Measurements from ENCODE around the gene ANO6.
"Not testable (repeated sequence)": the region's sequence is repeated elsewhere in the genome, so short reads cannot be mapped to it uniquely, and the experiment has no call there.

Gene ANO6

GRCh38 chr12:45235087-45236025, 19.5 kb downstream of the ANO6 start:
- Histone ChIP-seq H3K27me3 (replicated peaks in 2 of 5; ENCODE audit: control insufficient read depth in 4 of 5, insufficient read depth in 5 of 5, low read length in 4 of 5) (no peaks in the 10 kb centered on the region), H3K4me1 (ENCODE audit: control extremely low read depth in 1 of 4, control insufficient read depth in 4 of 4, insufficient read depth in 4 of 4, low read length in 3 of 4) (peaks cover 0 to 20% (median 14%) of the 10 kb centered on the region in 4 experiments), H3K36me3 (ENCODE audit: control insufficient read depth in 4 of 4, insufficient read depth in 4 of 4, low read length in 3 of 4) (peaks cover 0 to 4% (median under 1%) of the 10 kb centered on the region in 4 experiments), H3K4me3 (ENCODE audit: control insufficient read depth in 1 of 7, extremely low read depth in 1 of 7, insufficient read depth in 4 of 7, low read depth in 2 of 7, low read length in 6 of 7) (no peak overlapping the region), H3K27ac (ENCODE audit: insufficient read depth in 1 of 2, low read depth in 1 of 2, low read length in 2 of 2, poor library complexity in 1 of 2, severe bottlenecking in 2 of 2) (peak overlapping the region in 1 of 2 experiments; percentile 35), H3K9me3 (ENCODE audit: control extremely low read depth in 1 of 5, control insufficient read depth in 4 of 5, insufficient read depth in 2 of 5, low read depth in 1 of 5, low read length in 4 of 5) (no peaks in the 10 kb centered on the region)
- ChIA-PET CTCF (no interaction called here), POLR2A (no interaction called here)
- WGBS (ENCODE audit: insufficient coverage), result 100% methylated on average over 4 of the region's 4 CpGs
- no peak for DNase-seq

- H3K27ac ChIP-seq (ENCODE audit: insufficient read depth in 1 of 2, low read depth in 1 of 2, low read length in 2 of 2, poor library complexity in 1 of 2, severe bottlenecking in 2 of 2); H3K4me3 ChIP-seq (ENCODE audit: control insufficient read depth in 1 of 7, extremely low read depth in 1 of 7, insufficient read depth in 4 of 7, low read depth in 2 of 7, low read length in 6 of 7); H3K9me3 ChIP-seq (ENCODE audit: control extremely low read depth in 1 of 5, control insufficient read depth in 4 of 5, insufficient read depth in 2 of 5, low read depth in 1 of 5, low read length in 4 of 5); DNase-seq; H3K36me3 ChIP-seq (ENCODE audit: control insufficient read depth in 4 of 4, insufficient read depth in 4 of 4, low read length in 3 of 4); CTCF ChIA-PET; POLR2A ChIA-PET; H3K27me3 ChIP-seq (replicated peaks in 2 of 5; ENCODE audit: control insufficient read depth in 4 of 5, insufficient read depth in 5 of 5, low read length in 4 of 5): not testable (repeated sequence)
- WGBS (ENCODE audit: insufficient coverage), result no CpG with 5 or more reads among the region's 2 CpGs
- H3K4me1 ChIP-seq (ENCODE audit: control extremely low read depth in 1 of 4, control insufficient read depth in 4 of 4, insufficient read depth in 4 of 4, low read length in 3 of 4), result peaks cover 0 to 20% (median 13%) of the 10 kb centered on the region in 4 experiments
Observed at GRCh38 chr12:45236383-45236782, 20.5 kb downstream of the ANO6 start.

GRCh38 chr12:45242180-45242579, 26.3 kb downstream of the ANO6 start:
- Histone ChIP-seq H3K9me3 (ENCODE audit: control extremely low read depth in 1 of 5, control insufficient read depth in 4 of 5, insufficient read depth in 2 of 5, low read depth in 1 of 5, low read length in 4 of 5) (peaks cover 0 to 7% (median 0%) of the 10 kb centered on the region in 5 experiments), H3K27me3 (replicated peaks in 2 of 5; ENCODE audit: control insufficient read depth in 4 of 5, insufficient read depth in 5 of 5, low read length in 4 of 5) (no peaks in the 10 kb centered on the region), H3K36me3 (ENCODE audit: control insufficient read depth in 4 of 4, insufficient read depth in 4 of 4, low read length in 3 of 4) (peaks cover 0 to 3% (median 0%) of the 10 kb centered on the region in 4 experiments), H3K4me1 (ENCODE audit: control extremely low read depth in 1 of 4, control insufficient read depth in 4 of 4, insufficient read depth in 4 of 4, low read length in 3 of 4) (no peaks in the 10 kb centered on the region), H3K4me3 (ENCODE audit: control insufficient read depth in 1 of 7, extremely low read depth in 1 of 7, insufficient read depth in 4 of 7, low read depth in 2 of 7, low read length in 6 of 7) (no peak overlapping the region), H3K27ac (ENCODE audit: insufficient read depth in 1 of 2, low read depth in 1 of 2, low read length in 2 of 2, poor library complexity in 1 of 2, severe bottlenecking in 2 of 2) (no peak overlapping the region)
- WGBS (ENCODE audit: insufficient coverage), result 93% methylated on average over 8 of the region's 11 CpGs
- DNase-seq, result no peak
- ChIA-PET CTCF (interaction anchor here (1.1 kb wide), 1 partner anchor 59 kb away, joined by 3 read pairs; no protein-coding TSS in a partner anchor), POLR2A (no interaction called here)

- H3K27ac ChIP-seq (ENCODE audit: insufficient read depth in 1 of 2, low read depth in 1 of 2, low read length in 2 of 2, poor library complexity in 1 of 2, severe bottlenecking in 2 of 2), result no peak overlapping the region
- ChIA-PET CTCF (no interaction called here), POLR2A (no interaction called here)
- H3K4me3 ChIP-seq (ENCODE audit: control insufficient read depth in 1 of 7, extremely low read depth in 1 of 7, insufficient read depth in 4 of 7, low read depth in 2 of 7, low read length in 6 of 7), result no peak overlapping the region
- no peak for DNase-seq
- H3K4me1 ChIP-seq (ENCODE audit: control extremely low read depth in 1 of 4, control insufficient read depth in 4 of 4, insufficient read depth in 4 of 4, low read length in 3 of 4), result no peaks in the 10 kb centered on the region
- peaks cover 0 to 7% (median 0%) of the 10 kb centered on the region in 5 experiments for H3K9me3 ChIP-seq (ENCODE audit: control extremely low read depth in 1 of 5, control insufficient read depth in 4 of 5, insufficient read depth in 2 of 5, low read depth in 1 of 5, low read length in 4 of 5)
- WGBS (ENCODE audit: insufficient coverage), result 86% methylated on average over 1 of the region's 4 CpGs
- peaks cover 0 to 3% (median 0%) of the 10 kb centered on the region in 4 experiments for H3K36me3 ChIP-seq (ENCODE audit: control insufficient read depth in 4 of 4, insufficient read depth in 4 of 4, low read length in 3 of 4)
- H3K27me3 ChIP-seq (replicated peaks in 2 of 5; ENCODE audit: control insufficient read depth in 4 of 5, insufficient read depth in 5 of 5, low read length in 4 of 5), result no peaks in the 10 kb centered on the region
Observed at GRCh38 chr12:45243963-45244362, 28.1 kb downstream of the ANO6 start.

- no peaks in the 10 kb centered on the region for H3K27me3 ChIP-seq (replicated peaks in 2 of 5; ENCODE audit: control insufficient read depth in 4 of 5, insufficient read depth in 5 of 5, low read length in 4 of 5)
- ChIA-PET POLR2A (no interaction called here), CTCF (no interaction called here)
- H3K4me1 ChIP-seq (ENCODE audit: control extremely low read depth in 1 of 4, control insufficient read depth in 4 of 4, insufficient read depth in 4 of 4, low read length in 3 of 4), result no peaks in the 10 kb centered on the region
- no peak overlapping the region for H3K4me3 ChIP-seq (ENCODE audit: control insufficient read depth in 1 of 7, extremely low read depth in 1 of 7, insufficient read depth in 4 of 7, low read depth in 2 of 7, low read length in 6 of 7)
- peaks cover 0 to 7% (median 0%) of the 10 kb centered on the region in 5 experiments for H3K9me3 ChIP-seq (ENCODE audit: control extremely low read depth in 1 of 5, control insufficient read depth in 4 of 5, insufficient read depth in 2 of 5, low read depth in 1 of 5, low read length in 4 of 5)
- H3K27ac ChIP-seq (ENCODE audit: insufficient read depth in 1 of 2, low read depth in 1 of 2, low read length in 2 of 2, poor library complexity in 1 of 2, severe bottlenecking in 2 of 2), result no peak overlapping the region
- WGBS (ENCODE audit: insufficient coverage), result 95% methylated on average over 8 of the region's 9 CpGs
- peaks cover 0 to 3% (median 0%) of the 10 kb centered on the region in 4 experiments for H3K36me3 ChIP-seq (ENCODE audit: control insufficient read depth in 4 of 4, insufficient read depth in 4 of 4, low read length in 3 of 4)
- no peak for DNase-seq
Observed at GRCh38 chr12:45244561-45245343, 28.9 kb downstream of the ANO6 start.

- ChIA-PET CTCF (interaction anchor here (0.6 kb wide), 1 partner anchor 80 kb away, joined by 3 read pairs; no protein-coding TSS in a partner anchor), POLR2A (no interaction called here)
- H3K27me3 ChIP-seq (replicated peaks in 2 of 5; ENCODE audit: control insufficient read depth in 4 of 5, insufficient read depth in 5 of 5, low read length in 4 of 5), result no peaks in the 10 kb centered on the region
- H3K27ac ChIP-seq (ENCODE audit: insufficient read depth in 1 of 2, low read depth in 1 of 2, low read length in 2 of 2, poor library complexity in 1 of 2, severe bottlenecking in 2 of 2), result no peak overlapping the region
- 100% methylated on average over 2 of the region's 3 CpGs for WGBS (ENCODE audit: insufficient coverage)
- H3K36me3 ChIP-seq (ENCODE audit: control insufficient read depth in 4 of 4, insufficient read depth in 4 of 4, low read length in 3 of 4), result peaks cover 0 to 3% (median 0%) of the 10 kb centered on the region in 4 experiments
- no peaks in the 10 kb centered on the region for H3K4me1 ChIP-seq (ENCODE audit: control extremely low read depth in 1 of 4, control insufficient read depth in 4 of 4, insufficient read depth in 4 of 4, low read length in 3 of 4)
- H3K9me3 ChIP-seq (ENCODE audit: control extremely low read depth in 1 of 5, control insufficient read depth in 4 of 5, insufficient read depth in 2 of 5, low read depth in 1 of 5, low read length in 4 of 5), result peaks cover 0 to 7% (median 0%) of the 10 kb centered on the region in 5 experiments
- no peak overlapping the region for H3K4me3 ChIP-seq (ENCODE audit: control insufficient read depth in 1 of 7, extremely low read depth in 1 of 7, insufficient read depth in 4 of 7, low read depth in 2 of 7, low read length in 6 of 7)
- DNase-seq, result no peak
Observed at GRCh38 chr12:45246236-45246635, 30.3 kb downstream of the ANO6 start.

GRCh38 chr12:45247589-45247988, 31.7 kb downstream of the ANO6 start:
- no peak for DNase-seq
- Histone ChIP-seq H3K27me3 (replicated peaks in 2 of 5; ENCODE audit: control insufficient read depth in 4 of 5, insufficient read depth in 5 of 5, low read length in 4 of 5) (no peaks in the 10 kb centered on the region), H3K4me3 (ENCODE audit: control insufficient read depth in 1 of 7, extremely low read depth in 1 of 7, insufficient read depth in 4 of 7, low read depth in 2 of 7, low read length in 6 of 7) (no peak overlapping the region), H3K27ac (ENCODE audit: insufficient read depth in 1 of 2, low read depth in 1 of 2, low read length in 2 of 2, poor library complexity in 1 of 2, severe bottlenecking in 2 of 2) (no peak overlapping the region), H3K9me3 (ENCODE audit: control extremely low read depth in 1 of 5, control insufficient read depth in 4 of 5, insufficient read depth in 2 of 5, low read depth in 1 of 5, low read length in 4 of 5) (no peaks in the 10 kb centered on the region), H3K4me1 (ENCODE audit: control extremely low read depth in 1 of 4, control insufficient read depth in 4 of 4, insufficient read depth in 4 of 4, low read length in 3 of 4) (no peaks in the 10 kb centered on the region), H3K36me3 (ENCODE audit: control insufficient read depth in 4 of 4, insufficient read depth in 4 of 4, low read length in 3 of 4) (no peaks in the 10 kb centered on the region)
- ChIA-PET CTCF (no interaction called here), POLR2A (no interaction called here)

Data from common myeloid progenitor, CD34-positive (primary cell).